Mucosa of rectum (tissue), 2 donors: ENCODE results near the gene MATR3.

Source experiments
- H3K27ac ChIP-seq, 2 donors: one replicate each; pipeline ENCODE4 v1.7.0; 2013; ENCODE audit warnings: inconsistent platforms in 2 of 2, low read depth in 2 of 2, low read length in 2 of 2
- H3K27me3 ChIP-seq, 2 donors: one replicate each; pipeline ENCODE4 v1.7.0; 2013; ENCODE audit warnings: low read length in 2 of 2; ENCODE audit not compliant: control insufficient read depth in 2 of 2, insufficient read depth in 2 of 2
- H3K36me3 ChIP-seq, 2 donors: one replicate each; pipeline ENCODE4 v1.7.0; 2013; ENCODE audit warnings: low read length in 2 of 2; ENCODE audit not compliant: control insufficient read depth in 2 of 2, insufficient read depth in 2 of 2
- H3K4me1 ChIP-seq, 2 donors: one replicate each; pipeline ENCODE4 v1.7.0; 2013; ENCODE audit warnings: low read length in 2 of 2, mild to moderate bottlenecking in 1 of 2; ENCODE audit not compliant: control insufficient read depth in 2 of 2, insufficient read depth in 2 of 2
- H3K4me3 ChIP-seq, 2 donors: one replicate each; pipeline ENCODE4 v1.7.0; 2013; ENCODE audit warnings: low read length in 2 of 2
- H3K9ac ChIP-seq, 2 donors: one replicate each; pipeline ENCODE4 v1.7.0; 2013; ENCODE audit warnings: low read length in 2 of 2, low read depth in 1 of 2, mild to moderate bottlenecking in 1 of 2
- H3K9me3 ChIP-seq, 2 donors: one replicate each; pipeline ENCODE4 v1.7.0; 2013; ENCODE audit warnings: low read length in 2 of 2; ENCODE audit not compliant: control insufficient read depth in 2 of 2
- donor health status: healthy.
- donor health status: Normal muscosa, but diverticular disease.

MATR3 gene

DNA sequence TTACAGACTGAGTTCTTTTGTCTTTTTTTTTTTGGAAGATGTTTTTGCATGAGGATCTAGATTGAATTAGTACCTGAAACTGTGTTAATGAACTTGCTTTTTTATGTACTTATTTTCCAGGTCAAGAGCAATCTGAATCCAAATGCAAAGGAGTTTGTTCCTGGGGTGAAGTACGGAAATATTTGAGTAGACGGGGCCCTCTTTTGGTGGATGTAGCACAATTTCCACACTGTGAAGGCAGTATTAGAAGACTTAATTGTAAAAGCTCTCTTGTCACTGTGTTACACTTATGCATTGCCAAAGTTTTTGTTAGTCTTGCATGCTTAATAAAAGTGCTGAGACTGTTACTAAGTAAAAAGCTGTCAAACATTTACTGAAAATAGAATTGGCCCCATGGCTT is 75.1 kb downstream of the MATR3 start:
- Histone ChIP-seq H3K36me3 (peaks cover 37 to 43% of the 10 kb centered on the region in 2 donors), H3K4me1 (peaks cover 0 to 5% of the 10 kb centered on the region in 2 donors)

DNA sequence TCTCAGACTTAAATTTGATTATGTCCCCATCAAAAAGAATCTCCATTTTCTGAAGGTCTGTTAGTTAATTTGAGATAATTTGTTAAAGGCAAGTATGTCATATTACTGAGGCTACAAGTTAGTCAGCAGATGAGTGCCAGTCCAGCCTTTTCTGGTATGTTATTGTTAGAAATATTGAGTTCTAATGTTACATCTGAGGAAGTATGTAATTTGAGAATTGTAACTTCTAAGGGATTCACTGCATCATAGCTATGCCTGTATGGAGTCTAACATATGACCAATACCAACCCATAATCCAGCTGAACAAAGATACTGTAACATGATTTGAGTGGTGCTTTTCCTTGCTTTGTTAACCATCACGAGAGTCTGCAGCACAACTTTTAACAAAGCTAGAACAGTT is 75.6 kb downstream of the MATR3 start:
- Histone ChIP-seq H3K27ac (no peak overlapping the region), H3K36me3 (peaks cover 32 to 38% of the 10 kb centered on the region in 2 donors), H3K9me3 (no peaks in the 10 kb centered on the region), H3K9ac (no peak overlapping the region), H3K4me3 (no peak overlapping the region), H3K27me3 (no peaks in the 10 kb centered on the region), H3K4me1 (peaks cover 1 to 9% of the 10 kb centered on the region in 2 donors)

More for the DNA sequence above, 75.1 kb downstream of the MATR3 start:
- Histone ChIP-seq H3K4me3 (no peak overlapping the region), H3K27me3 (no peaks in the 10 kb centered on the region), H3K27ac (no peak overlapping the region), H3K9ac (no peak overlapping the region), H3K9me3 (no peaks in the 10 kb centered on the region)

DNA sequence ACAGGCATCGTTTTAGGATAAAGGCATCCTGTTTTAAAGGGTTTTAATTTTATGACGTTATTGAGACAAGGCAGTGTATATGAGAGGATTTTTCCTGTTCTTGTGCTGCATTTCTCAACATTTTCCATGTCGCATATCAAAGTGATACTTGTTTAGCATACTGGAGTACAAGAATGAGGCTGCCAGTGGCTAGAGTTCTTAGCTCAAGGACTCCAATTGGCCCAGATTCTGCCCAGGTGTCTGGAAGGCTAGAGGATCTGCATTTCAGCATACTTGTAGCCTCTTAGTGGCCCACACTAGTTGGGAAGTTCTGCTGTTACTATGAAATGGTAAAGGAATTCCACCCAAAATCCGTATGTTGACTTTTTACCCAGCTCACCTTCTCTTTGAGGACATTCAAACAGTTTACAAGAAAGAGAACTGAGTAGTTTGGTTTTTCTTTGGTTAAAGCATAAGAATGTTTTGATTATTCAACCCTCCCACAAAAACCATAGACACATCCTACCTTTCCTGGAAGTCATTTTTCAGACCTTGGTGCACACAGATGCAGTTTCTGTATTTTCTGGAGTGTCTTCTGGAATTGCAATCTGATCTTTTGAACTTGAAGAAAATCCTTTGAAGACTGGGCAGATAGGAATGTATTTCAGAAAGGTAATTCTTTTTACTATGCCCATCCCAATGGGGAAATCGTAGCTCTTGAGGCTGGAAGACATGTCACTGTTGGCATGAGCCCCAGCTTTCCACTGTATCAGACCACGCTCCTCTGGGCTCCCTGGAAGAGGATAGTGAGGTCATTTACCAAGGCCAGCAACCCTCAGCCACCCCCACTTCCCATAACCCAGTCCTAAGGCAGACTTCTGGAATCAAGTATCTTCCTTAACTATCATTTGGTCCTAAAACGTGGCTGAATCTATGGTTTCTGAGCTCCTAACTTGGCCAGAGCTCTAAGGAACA is 78.2 kb downstream of the MATR3 start:
- Histone ChIP-seq H3K9me3 (no peaks in the 10 kb centered on the region), H3K4me1 (peaks cover 9 to 14% of the 10 kb centered on the region in 2 donors), H3K36me3 (peaks cover 17 to 23% of the 10 kb centered on the region in 2 donors), H3K27me3 (no peaks in the 10 kb centered on the region), H3K9ac (no peak overlapping the region), H3K27ac (no peak overlapping the region), H3K4me3 (no peak overlapping the region)

DNA sequence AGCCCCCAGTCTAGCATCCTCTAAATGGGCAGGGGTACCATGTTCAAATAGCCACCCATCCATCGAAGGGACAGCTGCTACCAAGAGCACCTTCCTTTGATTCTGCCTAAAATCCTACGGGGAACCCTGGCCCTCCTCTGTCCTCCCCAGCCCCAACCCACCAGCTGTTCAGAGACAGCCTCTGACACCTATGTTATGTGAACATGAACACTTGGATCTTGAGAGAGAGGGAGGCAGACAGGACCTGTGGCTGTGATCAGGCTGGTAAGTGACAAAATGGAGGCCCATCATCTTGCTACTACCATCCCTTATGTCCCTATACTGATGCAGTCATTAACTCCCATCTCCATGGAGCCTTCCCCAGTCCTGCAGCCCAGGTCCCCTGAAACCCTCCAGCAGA is 81.4 kb downstream of the MATR3 start:
- H3K27me3 ChIP-seq = no peaks in the 10 kb centered on the region
- no peak overlapping the region for H3K4me3 ChIP-seq
- peaks cover 9 to 14% of the 10 kb centered on the region in 2 donors for H3K4me1 ChIP-seq
- H3K36me3 ChIP-seq = peaks cover 8 to 13% of the 10 kb centered on the region in 2 donors
- peak overlapping the region; percentile 78 to 82 for H3K27ac ChIP-seq
- H3K9me3 ChIP-seq = no peaks in the 10 kb centered on the region
- no peak overlapping the region for H3K9ac ChIP-seq

DNA sequence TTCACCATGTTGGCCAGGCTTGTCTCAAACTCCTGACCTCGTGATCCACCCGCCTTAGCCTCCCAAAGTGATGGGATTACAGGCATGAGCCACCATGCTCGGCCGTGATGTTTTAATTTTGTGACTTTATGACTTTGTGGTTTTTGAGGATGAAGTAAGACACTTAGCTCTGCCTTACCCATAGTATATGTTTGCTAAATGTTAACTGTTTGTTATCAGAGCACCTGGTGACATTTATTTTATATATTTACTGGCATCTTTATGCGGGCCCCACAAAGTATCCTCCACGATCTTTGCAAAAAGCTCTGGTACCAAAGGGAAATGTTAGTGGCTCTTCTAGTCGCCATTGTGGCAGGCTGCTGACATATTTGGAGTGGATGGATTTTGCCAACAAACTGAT is 82.8 kb downstream of the MATR3 start:
- Histone ChIP-seq H3K27me3 (no peaks in the 10 kb centered on the region), H3K9me3 (no peaks in the 10 kb centered on the region), H3K4me1 (peaks cover 9 to 14% of the 10 kb centered on the region in 2 donors), H3K36me3 (peaks cover 5 to 11% of the 10 kb centered on the region in 2 donors), H3K4me3 (no peak overlapping the region), H3K9ac (no peak overlapping the region), H3K27ac (no peak overlapping the region)

DNA sequence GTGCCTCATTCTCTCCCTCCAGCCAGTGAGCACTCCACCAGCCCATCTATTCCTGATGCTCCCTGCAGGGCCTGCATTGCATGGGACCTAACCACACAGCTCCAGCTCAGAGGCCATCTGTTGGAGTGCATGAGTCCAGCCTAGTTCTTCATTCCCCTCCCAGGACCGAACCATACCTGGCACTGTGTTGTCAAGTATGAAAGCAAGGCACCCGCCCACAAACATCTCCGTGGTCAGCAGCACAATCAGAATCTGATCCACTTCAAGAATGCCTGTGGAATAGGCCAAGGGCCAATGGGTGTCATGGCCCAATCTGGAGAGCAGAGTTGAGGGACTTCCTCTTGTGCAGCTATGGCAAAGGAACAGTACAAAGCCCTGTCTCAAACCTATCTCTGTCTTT is 83.7 kb downstream of the MATR3 start:
- Histone ChIP-seq H3K27me3 (no peaks in the 10 kb centered on the region), H3K9me3 (no peaks in the 10 kb centered on the region), H3K9ac (no peak overlapping the region), H3K27ac (no peak overlapping the region), H3K4me1 (peaks cover 14 to 19% of the 10 kb centered on the region in 2 donors), H3K4me3 (no peak overlapping the region), H3K36me3 (peaks cover 2 to 4% of the 10 kb centered on the region in 2 donors)

DNA sequence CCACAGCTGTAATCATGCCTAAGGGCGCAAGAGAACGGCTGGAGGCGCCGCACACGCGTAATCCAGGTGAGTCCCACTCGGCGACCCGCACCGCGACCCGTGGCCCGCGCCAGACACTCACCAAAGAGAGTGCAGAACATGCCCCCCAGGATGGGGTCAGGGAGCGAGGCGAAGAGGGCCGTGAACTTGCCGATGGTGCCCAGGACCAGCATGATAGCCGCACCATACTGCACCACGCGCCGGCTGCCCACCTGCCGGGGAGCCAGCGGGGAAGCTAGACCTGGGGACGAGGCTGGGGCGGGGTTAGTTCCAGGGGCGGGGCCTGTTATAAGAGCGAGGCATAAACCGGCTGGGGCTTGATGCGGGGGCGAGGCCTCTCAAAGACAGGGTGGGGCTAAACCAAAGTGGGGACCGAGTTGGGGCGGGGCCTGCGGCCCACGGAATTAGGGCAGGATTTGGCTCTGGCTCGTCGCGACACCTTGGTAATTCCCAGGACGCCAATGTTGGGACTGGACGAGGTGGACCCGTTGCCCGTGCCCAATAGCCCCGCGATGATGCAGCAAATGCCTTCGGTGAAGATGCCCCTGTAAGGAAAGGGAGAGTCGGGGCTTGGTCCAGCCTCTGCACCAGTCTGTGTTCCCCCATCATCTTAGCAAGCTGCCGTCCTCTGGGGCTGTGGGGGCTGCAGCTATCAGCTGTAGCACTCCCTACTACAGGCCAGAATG is 84.7 kb downstream of the MATR3 start:
- H3K27ac ChIP-seq = no peak overlapping the region
- no peak overlapping the region for H3K9ac ChIP-seq
- H3K4me3 ChIP-seq = no peak overlapping the region
- peaks cover 2 to 3% of the 10 kb centered on the region in 2 donors for H3K36me3 ChIP-seq
- no peaks in the 10 kb centered on the region for H3K9me3 ChIP-seq
- no peaks in the 10 kb centered on the region for H3K27me3 ChIP-seq
- H3K4me1 ChIP-seq = peaks cover 21 to 22% of the 10 kb centered on the region in 2 donors

DNA sequence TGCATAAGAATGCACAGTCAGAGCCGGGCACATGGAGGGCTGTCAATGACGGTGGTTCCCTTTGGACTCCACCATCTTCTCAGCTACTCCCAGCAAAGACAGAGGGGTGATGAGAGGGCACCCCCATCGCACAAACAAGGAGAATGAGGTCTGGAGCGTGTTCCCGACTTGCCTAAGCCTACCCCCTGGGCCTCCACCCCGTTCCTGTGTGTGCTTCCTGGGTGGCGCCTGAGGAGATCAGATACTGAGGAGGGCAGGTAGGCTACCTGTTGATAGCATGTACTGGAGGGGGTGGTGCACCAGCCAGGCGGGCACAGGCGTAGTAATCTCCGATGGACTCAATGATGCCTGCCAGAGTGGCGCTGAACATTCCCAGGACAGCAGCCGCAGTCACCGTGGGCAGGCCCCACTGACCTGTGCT is 85.4 kb downstream of the MATR3 start:
- H3K9ac ChIP-seq = no peak overlapping the region
- no peaks in the 10 kb centered on the region for H3K27me3 ChIP-seq
- H3K4me3 ChIP-seq = no peak overlapping the region
- peaks cover 2 to 3% of the 10 kb centered on the region in 2 donors for H3K36me3 ChIP-seq
- H3K27ac ChIP-seq = no peak overlapping the region
- H3K4me1 ChIP-seq = peaks cover 24 to 28% of the 10 kb centered on the region in 2 donors
- no peaks in the 10 kb centered on the region for H3K9me3 ChIP-seq

DNA sequence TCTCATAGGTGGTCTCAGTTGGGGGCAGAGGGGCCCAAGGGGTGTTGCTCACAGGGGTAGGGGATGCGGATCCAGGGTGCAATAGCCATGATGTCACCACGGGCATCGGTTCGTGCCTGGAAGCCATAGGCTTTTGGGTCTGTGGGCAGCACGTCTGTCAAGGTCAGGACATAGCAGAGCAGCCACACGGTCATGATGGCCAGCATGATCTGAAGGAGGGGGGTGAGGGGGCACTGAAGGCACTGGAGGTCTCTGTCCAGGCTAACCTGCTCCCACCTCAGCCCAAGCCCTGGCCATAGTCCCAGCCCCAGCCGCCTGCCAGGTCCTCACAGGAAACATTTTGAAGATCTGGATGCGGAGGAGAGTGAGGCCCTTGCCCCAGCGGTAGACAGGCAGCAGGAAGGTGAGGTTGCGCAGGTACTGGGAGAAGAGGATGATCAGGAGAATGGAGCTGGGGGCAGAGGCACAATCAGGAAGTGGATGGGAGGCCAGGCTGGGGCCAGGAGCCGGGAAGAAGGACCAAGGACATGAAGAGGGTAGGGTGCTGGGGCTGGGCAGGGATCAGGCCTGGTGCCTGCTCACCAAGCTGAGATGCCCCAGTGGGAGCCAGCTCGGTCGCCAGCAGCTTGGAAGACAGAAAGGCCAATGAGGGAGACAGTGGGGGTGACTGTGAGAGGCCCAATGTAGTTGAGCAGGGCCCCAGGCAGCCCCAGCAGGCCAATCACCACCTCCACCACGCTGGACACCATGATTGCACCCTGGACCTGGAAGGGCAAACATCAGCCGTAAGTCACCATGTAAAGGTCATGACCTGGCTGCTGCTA is 86.3 kb downstream of the MATR3 start:
- peaks cover 2 to 3% of the 10 kb centered on the region in 2 donors for H3K36me3 ChIP-seq
- no peaks in the 10 kb centered on the region for H3K27me3 ChIP-seq
- H3K4me1 ChIP-seq = peaks cover 27 to 29% of the 10 kb centered on the region in 2 donors
- H3K9me3 ChIP-seq = no peaks in the 10 kb centered on the region
- H3K9ac ChIP-seq = no peak overlapping the region
- H3K4me3 ChIP-seq = no peak overlapping the region
- H3K27ac ChIP-seq = no peak overlapping the region
